Measurements from ENCODE around the gene ERC2.
A peak's percentile ranks its signal among the peaks of the same experiment; 100 is the strongest.

ERC2 gene

GRCh38 chr3:55650011-55650410, 818.3 kb downstream of the ERC2 start:
- DNase-seq = no peak

- no peak for DNase-seq
Measured at GRCh38 chr3:55649554-55649953, 818.7 kb downstream of the ERC2 start.

GRCh38 chr3:55648591-55649318, 819.5 kb downstream of the ERC2 start:
- DNase-seq = no peak

GRCh38 chr3:55647670-55648069, 820.6 kb downstream of the ERC2 start:
- DNase-seq = no peak

DNA sequence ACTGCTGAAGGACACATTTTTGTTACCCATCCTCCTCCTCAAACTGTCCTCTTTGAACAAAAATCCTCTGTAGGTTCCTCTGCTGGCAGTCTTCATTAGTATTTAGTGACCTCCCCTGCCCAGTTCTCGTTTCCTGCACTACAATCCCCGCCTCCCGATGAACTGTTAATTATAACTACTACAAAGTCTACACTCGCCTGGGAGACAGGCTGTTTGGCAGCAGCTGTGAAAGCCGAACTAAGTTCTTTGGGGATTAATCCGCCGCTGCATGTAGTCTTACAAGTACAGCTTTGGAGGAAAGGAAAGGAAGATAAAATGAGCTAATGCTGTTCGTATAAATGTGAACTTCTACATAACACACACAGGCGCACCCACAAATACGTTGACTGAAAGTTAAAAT, 821.2 kb downstream of the ERC2 start:
- DNase-seq = no peak

GRCh38 chr3:55646121-55646520, 822.1 kb downstream of the ERC2 start:
- no peak for DNase-seq

- DNase-seq = no peak
Measured at GRCh38 chr3:55645422-55645821, 822.8 kb downstream of the ERC2 start.

DNA sequence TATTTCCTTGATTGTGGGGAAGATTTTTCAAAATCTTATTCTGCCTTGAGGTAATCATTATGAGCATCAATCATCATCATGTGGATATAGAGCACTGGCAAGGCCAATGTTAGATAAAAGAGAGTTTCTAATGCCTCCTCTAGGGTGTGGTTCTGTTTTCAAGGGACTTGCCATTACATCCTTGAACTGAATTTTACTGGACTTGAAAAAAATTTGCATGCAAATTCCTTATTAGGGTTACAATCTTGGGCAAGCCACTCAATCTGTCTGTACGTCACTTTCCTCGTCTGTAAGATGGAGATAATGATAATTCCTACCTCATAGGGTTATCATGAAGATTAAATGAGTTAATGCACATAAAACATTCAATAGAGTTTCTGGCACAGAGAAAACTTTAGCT, 825.0 kb downstream of the ERC2 start:
- no peak for DNase-seq

DNA sequence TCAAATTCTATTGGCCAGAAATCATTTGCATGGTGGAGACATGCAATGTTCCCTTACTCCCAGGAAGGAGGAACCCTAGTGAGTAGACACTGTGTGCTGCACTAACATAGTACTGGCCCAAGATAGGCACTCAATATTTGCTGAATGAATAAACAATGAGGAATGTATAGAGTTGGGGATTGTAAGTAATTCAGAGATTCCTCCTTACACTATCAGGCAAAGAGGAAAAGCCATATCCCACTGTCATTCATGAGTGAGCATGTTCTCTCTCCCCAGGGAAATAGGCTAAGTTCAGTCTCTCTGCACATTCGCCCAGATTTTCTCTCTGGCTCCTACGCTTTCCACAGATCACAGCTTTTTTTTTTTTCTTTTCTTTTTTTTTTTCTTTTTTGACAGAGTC, 826.3 kb downstream of the ERC2 start:
- DNase-seq = no peak

DNA sequence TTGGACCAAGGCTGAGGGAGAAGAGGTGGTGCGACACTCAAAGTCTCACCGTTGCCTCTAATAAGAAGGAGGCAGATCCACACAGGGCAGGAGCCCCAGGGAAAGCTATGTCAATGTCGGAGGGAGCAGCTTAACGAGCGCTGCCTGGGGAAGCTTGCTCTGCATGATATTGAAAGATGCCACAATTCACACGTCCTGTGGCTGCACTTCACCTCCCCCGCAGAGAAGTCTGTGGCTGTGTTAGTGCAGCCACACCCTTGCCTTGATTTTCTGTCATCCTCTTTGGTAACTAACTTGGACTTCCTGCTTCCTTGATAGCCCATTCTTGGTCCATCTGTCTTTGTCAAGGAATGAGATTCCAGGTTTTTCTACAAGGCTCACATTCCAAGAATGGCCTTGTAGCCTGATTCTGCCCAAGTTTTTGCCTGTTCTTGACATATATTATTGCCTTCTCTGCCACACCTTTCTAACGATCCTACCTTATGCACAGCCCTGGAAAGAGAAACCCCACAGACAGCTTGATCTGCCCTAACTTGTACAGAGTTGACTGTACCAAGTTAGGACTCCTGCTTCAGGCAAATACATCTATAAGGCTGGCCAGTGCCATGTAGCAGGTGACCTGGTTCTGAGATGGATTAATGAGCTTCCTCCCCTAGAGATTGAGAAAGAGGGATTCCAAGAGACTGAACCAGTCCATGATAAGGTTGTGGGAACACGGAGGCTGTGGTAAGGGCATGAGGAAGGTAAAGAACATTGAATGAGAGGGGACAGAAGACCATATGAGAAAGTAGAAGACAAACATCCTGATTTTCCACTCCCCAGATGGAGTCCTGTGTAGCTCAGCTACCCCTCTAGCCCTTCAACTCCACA, 828.1 kb downstream of the ERC2 start:
- DNase-seq = no peak

- DNase-seq = no peak
Measured at GRCh38 chr3:55639143-55639542, 829.1 kb downstream of the ERC2 start.

DNA sequence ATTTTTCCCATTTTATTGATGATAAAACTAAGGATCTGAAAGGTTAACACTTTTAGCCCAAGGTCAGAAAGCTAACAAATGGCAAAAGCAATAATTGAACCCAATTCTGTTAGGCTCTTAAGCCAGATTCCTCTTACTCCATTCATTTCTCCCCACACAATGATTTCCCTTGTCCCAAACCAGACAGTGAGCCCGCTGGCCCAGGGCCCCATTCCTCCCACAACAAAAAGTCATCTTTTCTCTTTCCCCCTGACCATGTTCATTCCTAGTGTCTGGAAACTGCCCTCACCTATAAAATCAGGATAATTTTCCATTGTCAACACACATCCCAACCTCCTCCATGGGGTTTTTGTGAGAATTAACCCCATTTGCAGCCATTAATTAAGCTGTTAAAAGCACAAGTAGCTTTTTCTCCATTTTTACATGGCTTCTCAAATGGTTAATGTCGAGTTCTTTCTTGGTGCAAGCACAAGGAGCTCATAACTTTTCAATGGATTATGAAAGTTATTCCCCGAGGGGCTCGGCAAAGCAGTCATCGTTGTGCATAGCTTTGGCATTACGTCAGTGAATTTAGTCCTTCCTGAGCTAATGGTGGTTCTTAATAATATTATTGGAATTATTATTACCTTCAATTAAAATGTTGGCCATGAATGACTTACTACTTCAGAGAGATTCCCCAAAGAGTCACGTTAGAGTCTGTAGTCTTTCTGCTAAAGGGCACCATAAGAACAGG, 830.2 kb downstream of the ERC2 start:
- DNase-seq = no peak

DNA sequence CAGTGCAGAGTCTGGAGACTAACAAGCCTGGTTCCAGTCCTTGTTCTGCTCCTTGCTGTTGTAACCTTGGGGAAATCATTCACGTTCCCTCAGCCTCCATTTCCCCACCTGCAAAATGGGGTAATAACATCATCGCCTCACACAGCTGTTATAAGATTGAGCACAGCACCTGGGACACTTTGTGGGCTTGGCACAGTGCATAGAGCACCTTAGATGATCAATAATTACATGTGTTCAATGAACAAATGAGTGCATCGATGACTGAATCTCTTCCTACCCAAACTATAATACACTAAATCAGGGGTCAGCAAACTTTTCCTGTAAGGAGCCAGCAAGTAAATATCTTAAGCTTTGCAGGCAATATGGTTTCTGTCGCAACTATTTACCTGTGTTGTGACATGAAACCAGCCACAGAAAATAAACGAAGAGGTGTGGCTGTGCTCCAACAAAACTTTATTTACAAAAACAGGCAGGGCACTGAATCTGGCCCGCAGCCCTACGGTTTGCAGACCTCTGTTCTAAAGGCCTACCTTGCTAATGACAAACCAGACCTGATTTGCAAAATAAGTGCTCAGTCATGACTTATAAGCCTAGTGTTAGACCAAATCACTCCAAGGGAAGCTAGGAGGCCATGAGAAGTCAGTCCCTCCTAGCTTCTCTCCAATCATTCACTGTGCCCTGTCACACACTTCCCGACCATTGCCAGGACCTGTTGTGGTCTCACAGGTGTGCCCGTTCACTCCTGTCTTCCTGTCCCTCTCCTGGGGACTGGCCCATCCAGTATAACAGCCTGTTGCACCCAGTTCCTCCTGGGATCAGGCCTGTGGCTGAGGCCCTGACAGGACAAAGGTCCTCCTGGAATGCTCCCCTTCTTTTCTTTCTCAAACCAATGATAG, 831.7 kb downstream of the ERC2 start:
- no peak for DNase-seq

- DNase-seq = no peak
Measured at GRCh38 chr3:55634345-55634744, 833.9 kb downstream of the ERC2 start.

- DNase-seq = no peak
Measured at GRCh38 chr3:55633333-55633732, 834.9 kb downstream of the ERC2 start.

- DNase-seq = no peak
Measured at GRCh38 chr3:55631766-55632331, 836.4 kb downstream of the ERC2 start.

- DNase-seq = no peak
Measured at GRCh38 chr3:55630921-55631299, 837.4 kb downstream of the ERC2 start.

- DNase-seq = no peak
Measured at GRCh38 chr3:55630280-55630920, 837.9 kb downstream of the ERC2 start.

DNA sequence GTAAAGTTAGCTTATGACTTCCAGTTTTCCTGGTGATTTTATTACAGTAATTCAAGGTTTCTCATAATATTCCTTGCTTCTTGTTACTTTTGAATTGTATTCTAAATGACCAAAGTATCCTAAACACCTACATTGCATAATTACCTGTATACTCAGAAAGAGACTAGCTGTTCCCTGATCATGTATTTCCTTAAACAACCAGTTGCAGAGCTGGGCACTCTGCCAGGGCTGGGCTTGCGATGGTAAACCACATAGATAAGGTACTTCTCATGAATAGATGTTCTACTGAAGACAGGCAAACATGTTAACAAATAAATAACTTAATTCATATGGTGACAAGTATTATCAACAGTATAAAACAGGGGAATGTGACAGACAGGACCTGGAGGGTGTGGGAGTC, 838.8 kb downstream of the ERC2 start:
- peak; percentile 61 for DNase-seq

DNA sequence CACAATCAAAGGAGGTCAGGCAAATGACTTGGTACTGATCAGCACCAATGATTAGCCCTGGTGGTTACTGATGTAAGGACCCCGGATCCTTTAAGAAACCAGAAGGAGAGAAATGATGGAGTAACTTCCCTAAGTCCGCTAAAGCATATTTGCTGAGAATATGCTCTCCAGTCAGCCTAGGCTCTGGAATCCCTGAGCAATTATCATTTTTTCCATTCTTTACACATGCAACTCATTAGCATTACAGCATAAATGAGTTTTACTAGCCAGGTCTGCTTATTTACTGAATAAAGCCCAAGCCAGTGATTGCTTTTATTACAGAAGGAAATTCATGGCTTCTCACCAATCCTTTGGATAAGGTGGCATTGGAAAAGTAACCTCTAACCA, 842.0 kb downstream of the ERC2 start:
- no peak for DNase-seq

GRCh38 chr3:55624238-55624637, 844.0 kb downstream of the ERC2 start:
- DNase-seq = no peak

GRCh38 chr3:55623786-55624185, 844.5 kb downstream of the ERC2 start:
- DNase-seq = no peak

Measured in hematopoietic multipotent progenitor cell treated with erythropoietin and hydrocortisone succinate and interleukin-3 and kit ligand, for 6 days (in vitro differentiated cells).